SK-N-SH treated with all-trans-retinoic acid at 6 μM for 48 hours (cell line): ENCODE results near the gene MAP7.

Experiments
- ARNTL ChIP-seq: fragments of 450-650 bp; formaldehyde crosslinking; IDR thresholded peaks from 2 replicates; pipeline ENCODE4 v1.5.0; 2020; ENCODE audit warnings: low read depth, mild to moderate bottlenecking, moderate library complexity, borderline replicate concordance
- BACH2 ChIP-seq: fragments of 250-450 bp; sonication (Bioruptor Pico); IDR thresholded peaks from 2 replicates; pipeline ENCODE4 v1.9.0; 2021; ENCODE audit warnings: mild to moderate bottlenecking, borderline replicate concordance
- CREB5 ChIP-seq: fragments of 250-450 bp; sonication (Bioruptor Pico); IDR thresholded peaks from 2 replicates; pipeline ENCODE4 v1.5.1; 2020; ENCODE audit warnings: low read depth, mild to moderate bottlenecking, moderate library complexity
- ISL1 ChIP-seq: fragments of 250-450 bp; sonication (Bioruptor Pico); IDR thresholded peaks from 2 replicates; pipeline ENCODE4 v2.1.2; 2022; ENCODE audit warnings: mild to moderate bottlenecking, moderate library complexity
- PATZ1 ChIP-seq: fragments of 250-450 bp; sonication (Bioruptor Pico); IDR thresholded peaks from 2 replicates; pipeline ENCODE4 v1.8.0; 2020; ENCODE audit warnings: mild to moderate bottlenecking, moderate library complexity, borderline replicate concordance
- PPARA ChIP-seq: fragments of 250-450 bp; sonication (Bioruptor Pico); IDR thresholded peaks from 2 replicates; pipeline ENCODE4 v1.5.0; 2020; ENCODE audit warnings: mild to moderate bottlenecking, borderline replicate concordance
- RARB ChIP-seq: fragments of 250-450 bp; sonication (Bioruptor Pico); IDR thresholded peaks from 2 replicates; pipeline ENCODE4 v1.8.0; 2021; ENCODE audit warnings: mild to moderate bottlenecking, moderate library complexity
- TCF4 ChIP-seq: fragments of 250-450 bp; sonication (Bioruptor Pico); IDR thresholded peaks from 2 replicates; pipeline ENCODE4 v1.8.0; 2021; ENCODE audit warnings: mild to moderate bottlenecking, moderate library complexity, borderline replicate concordance
- TOX ChIP-seq: fragments of 250-450 bp; sonication (Bioruptor Pico); IDR thresholded peaks from 2 replicates; pipeline ENCODE4 v1.8.0; 2021; ENCODE audit warnings: mild to moderate bottlenecking, moderate library complexity, borderline replicate concordance
- TSHZ2 ChIP-seq: fragments of 250-450 bp; sonication (Bioruptor Pico); IDR thresholded peaks from 2 replicates; pipeline ENCODE4 v1.5.0; 2020; ENCODE audit warnings: mild to moderate bottlenecking, moderate library complexity
- ZFP30 ChIP-seq: fragments of 450-650 bp; formaldehyde crosslinking; IDR thresholded peaks from 2 replicates; pipeline ENCODE4 v1.5.0; 2022; ENCODE audit warnings: mild to moderate bottlenecking, moderate library complexity
- TF ChIP-seq, protein P1 (sequence below): fragments of 250-450 bp; sonication (Bioruptor Pico); IDR thresholded peaks from 2 replicates; pipeline ENCODE4 v1.5.1; 2021; ENCODE audit warnings: mild to moderate bottlenecking, moderate library complexity

DNA sequence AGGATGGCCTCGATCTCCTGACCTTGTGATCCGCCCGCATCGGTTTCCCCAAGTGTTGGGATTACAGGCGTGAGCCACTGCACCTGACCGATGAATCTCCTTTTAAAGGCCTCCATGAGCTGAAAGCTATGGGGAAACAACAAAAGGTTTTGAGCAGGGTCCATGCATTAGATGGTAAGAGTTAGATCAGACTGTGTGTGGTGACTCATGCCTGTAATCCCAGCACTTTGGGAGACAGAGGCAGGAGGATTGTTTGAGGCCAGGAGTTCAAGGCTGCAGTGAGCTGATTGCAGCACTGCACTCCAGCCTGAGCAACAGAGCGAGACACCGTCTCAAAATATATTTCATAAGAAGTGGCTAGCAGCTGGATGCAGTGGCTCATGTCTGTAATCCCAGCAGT is 219.6 kb downstream of the MAP7 start:
- TF ChIP-seq TSHZ2: no peak
- TF ChIP-seq RARB (CRISPR knock-in tag): no peak
- no peak for TF ChIP-seq ISL1 (CRISPR knock-in tag)
- TF ChIP-seq PPARA (CRISPR knock-in tag): no peak
- TF ChIP-seq CREB5 (CRISPR knock-in tag): no peak
- TF ChIP-seq ZFP30 (CRISPR knock-in tag): no peak
- no peak for TF ChIP-seq PATZ1 (CRISPR knock-in tag)
- TF ChIP-seq TCF4 (CRISPR knock-in tag): no peak
- no peak for TF ChIP-seq ARNTL (CRISPR knock-in tag)
- TF ChIP-seq, protein P1, sequence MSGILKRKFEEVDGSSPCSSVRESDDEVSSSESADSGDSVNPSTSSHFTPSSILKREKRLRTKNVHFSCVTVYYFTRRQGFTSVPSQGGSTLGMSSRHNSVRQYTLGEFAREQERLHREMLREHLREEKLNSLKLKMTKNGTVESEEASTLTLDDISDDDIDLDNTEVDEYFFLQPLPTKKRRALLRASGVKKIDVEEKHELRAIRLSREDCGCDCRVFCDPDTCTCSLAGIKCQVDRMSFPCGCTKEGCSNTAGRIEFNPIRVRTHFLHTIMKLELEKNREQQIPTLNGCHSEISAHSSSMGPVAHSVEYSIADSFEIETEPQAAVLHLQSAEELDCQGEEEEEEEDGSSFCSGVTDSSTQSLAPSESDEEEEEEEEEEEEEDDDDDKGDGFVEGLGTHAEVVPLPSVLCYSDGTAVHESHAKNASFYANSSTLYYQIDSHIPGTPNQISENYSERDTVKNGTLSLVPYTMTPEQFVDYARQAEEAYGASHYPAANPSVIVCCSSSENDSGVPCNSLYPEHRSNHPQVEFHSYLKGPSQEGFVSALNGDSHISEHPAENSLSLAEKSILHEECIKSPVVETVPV: no peak
- TF ChIP-seq TOX: no peak
- no peak for TF ChIP-seq BACH2 (CRISPR knock-in tag)
